ENCODE measurements around the gene SLFN5.
A peak's percentile ranks its signal among the peaks of the same experiment; 100 is the strongest.

SLFN5 gene

DNA sequence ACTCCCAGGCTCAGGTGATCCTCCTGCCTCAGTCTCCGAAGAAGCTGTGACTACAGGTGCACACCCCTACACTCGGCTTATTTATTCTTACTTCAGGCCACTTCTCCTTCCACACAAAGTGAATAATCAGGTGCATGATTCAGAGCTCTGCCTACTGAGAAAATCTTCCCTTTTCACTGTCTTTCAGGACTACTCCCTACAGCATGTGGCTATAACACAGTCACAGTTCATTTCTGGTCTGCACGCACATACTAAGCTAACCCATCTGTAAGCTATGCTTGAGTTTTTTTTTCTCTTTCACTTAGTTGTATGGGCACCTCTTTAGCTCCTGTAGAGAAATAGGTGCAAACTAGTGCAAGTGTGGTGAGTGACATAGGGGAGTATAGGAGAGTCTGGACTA lies 7.6 kb upstream of the SLFN5 start:
- TF ChIP-seq, protein P1, sequence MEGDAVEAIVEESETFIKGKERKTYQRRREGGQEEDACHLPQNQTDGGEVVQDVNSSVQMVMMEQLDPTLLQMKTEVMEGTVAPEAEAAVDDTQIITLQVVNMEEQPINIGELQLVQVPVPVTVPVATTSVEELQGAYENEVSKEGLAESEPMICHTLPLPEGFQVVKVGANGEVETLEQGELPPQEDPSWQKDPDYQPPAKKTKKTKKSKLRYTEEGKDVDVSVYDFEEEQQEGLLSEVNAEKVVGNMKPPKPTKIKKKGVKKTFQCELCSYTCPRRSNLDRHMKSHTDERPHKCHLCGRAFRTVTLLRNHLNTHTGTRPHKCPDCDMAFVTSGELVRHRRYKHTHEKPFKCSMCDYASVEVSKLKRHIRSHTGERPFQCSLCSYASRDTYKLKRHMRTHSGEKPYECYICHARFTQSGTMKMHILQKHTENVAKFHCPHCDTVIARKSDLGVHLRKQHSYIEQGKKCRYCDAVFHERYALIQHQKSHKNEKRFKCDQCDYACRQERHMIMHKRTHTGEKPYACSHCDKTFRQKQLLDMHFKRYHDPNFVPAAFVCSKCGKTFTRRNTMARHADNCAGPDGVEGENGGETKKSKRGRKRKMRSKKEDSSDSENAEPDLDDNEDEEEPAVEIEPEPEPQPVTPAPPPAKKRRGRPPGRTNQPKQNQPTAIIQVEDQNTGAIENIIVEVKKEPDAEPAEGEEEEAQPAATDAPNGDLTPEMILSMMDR (IDR thresholded peaks at IDR 0.05; ENCODE audit: insufficient read depth, low read depth, low read length, missing control alignments): no peak

DNA sequence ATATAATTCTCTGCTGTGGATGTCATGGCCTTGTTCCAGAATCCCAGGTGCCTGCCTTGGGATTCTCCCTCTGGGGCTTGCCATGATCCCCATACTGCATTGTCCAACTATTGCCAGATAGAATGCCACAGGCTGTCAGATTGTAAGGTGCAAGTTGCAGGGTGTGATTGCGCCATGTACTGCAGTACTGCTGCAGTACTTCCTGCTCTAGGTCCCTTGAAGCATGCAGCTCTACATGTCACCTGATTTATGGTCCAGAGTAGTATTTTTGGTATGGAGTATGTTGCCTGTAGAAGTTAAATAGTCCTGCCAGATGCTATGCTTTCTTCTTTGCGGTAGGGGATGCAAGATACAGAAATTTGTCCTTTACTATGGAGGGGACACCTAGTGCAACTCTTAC lies 7.0 kb upstream of the SLFN5 start:
- no peak for DNase-seq (ENCODE audit: low read depth)
- TF ChIP-seq, protein P1 (IDR thresholded peaks at IDR 0.05; ENCODE audit: insufficient read depth, low read depth, low read length, missing control alignments): no peak
- H3K4me3 ChIP-seq (ENCODE audit: low read length): no peak overlapping the region

More for the DNA sequence above, 7.6 kb upstream of the SLFN5 start:
- no peak for DNase-seq (ENCODE audit: low read depth)
- no peak overlapping the region for H3K4me3 ChIP-seq (ENCODE audit: low read length)

DNA sequence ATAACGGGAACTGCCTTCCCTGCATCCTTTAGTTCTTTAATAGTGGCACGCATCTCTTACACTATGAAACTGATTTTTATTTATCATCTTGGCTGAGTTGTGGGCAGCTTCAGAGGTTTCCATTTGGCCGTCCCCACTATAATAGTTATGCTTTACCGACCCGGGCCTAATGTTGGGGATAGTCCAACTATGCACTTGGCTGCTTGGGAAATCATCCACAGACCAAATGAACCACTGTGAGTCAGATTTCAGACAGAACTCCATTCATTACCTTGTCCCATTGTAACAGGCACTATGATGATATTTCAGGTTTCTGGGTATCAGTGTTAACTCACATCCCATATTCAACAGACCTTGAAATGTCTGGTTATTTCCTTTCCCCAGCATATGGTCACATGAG lies 6.1 kb upstream of the SLFN5 start:
- TF ChIP-seq, protein P1 (IDR thresholded peaks at IDR 0.05; ENCODE audit: insufficient read depth, low read depth, low read length, missing control alignments): no peak

DNA sequence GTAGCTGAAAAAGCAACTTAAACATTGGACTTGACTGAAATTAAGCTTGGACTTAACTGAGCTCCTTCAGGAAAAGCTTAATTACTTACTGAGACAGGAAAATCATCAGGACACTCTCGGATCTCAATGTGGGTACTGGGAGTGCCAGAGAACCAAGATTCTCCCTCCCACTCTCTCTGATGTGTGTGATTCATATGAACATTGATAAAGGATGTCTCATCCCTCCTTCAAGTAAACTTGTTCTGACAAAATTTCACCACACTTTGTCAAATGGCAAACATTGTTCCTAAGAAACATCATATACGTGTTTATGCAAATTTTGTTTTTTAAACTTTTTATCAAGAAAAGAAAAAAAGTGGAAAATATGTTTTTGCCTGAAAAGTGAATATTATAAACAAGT lies 4.1 kb upstream of the SLFN5 start:
- no peak overlapping the region for H3K4me3 ChIP-seq (ENCODE audit: low read length)
- TF ChIP-seq, protein P1 (IDR thresholded peaks at IDR 0.05; ENCODE audit: insufficient read depth, low read depth, low read length, missing control alignments): no peak
- DNase-seq (ENCODE audit: low read depth): peak; percentile 93

More for the DNA sequence above, 6.1 kb upstream of the SLFN5 start:
- H3K4me3 ChIP-seq (ENCODE audit: low read length): no peak overlapping the region
- no peak for DNase-seq (ENCODE audit: low read depth)

DNA sequence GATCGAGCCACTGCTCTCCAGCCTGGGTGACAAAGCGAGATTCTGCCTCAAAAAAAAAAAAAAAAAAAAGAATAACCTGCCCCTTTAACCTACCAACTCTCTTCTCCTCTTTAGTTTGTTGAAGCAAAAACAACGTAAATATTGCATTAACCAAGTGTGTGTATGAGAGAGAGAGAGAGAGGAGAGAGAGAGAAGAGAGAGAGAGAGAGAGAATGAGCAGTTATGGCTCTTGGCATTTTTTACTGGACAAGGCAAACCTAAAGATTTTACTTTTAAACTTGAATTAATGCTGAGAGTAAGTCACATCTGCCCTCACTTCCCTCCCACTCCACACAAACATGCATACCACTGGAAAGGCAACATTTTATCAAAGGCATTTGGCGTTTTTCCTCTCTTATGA lies 3.0 kb upstream of the SLFN5 start:
- TF ChIP-seq, protein P1 (IDR thresholded peaks at IDR 0.05; ENCODE audit: insufficient read depth, low read depth, low read length, missing control alignments): no peak
- DNase-seq (ENCODE audit: low read depth): no peak
- no peak overlapping the region for H3K4me3 ChIP-seq (ENCODE audit: low read length)

DNA sequence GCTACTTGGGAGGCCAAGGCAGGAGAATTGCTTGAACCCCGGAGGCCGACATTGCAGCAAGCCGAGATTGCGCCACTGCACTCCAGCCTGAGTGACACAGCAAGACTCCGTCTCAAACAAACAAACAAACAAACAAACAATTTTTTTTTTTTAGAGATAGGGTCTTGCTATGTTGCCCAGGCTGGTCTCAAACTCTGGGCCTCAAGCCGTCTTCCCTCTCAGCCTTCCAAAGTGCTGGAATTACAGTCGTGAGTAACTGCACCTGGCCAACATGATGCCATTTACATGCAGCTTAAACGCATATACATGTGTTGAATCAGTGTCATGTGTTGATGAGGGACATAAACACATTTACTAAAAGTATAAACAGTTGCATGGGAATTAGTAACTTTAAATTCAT lies 2.0 kb upstream of the SLFN5 start:
- no peak for DNase-seq (ENCODE audit: low read depth)
- TF ChIP-seq, protein P1 (IDR thresholded peaks at IDR 0.05; ENCODE audit: insufficient read depth, low read depth, low read length, missing control alignments): no peak
- no peak overlapping the region for H3K4me3 ChIP-seq (ENCODE audit: low read length)

DNA sequence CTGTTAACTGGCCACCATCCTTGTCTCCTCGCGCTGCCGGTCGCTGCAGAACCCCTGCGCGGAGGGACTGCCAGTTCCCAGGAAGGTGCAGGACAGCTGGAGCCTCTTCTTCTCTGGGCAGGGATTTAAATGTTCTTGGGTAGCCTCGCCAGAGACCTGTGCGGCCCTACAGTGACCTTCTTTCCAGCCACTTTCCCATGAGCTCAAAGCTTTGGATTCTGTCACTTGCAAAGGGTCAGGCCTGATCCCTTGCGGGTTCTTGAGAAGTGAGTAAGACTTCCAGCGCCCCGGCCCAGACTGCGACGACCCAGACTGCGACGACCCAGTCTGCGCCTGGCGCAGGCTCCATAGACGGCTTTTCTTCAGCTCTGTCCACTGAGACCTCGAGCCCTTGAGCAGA lies 1.4 kb upstream of the SLFN5 start:
- H3K4me3 ChIP-seq (ENCODE audit: low read length): no peak overlapping the region
- no peak for DNase-seq (ENCODE audit: low read depth)
- TF ChIP-seq, protein P1 (IDR thresholded peaks at IDR 0.05; ENCODE audit: insufficient read depth, low read depth, low read length, missing control alignments): no peak
